GM12878 (cell line): ENCODE results near the gene NOL7. TPM values are rescaled to one million over a fixed set of nuclear protein-coding genes. Genes with fewer than 3 reads are reported as not detected.

Experiments
- ATF3 ChIP-seq: IDR thresholded peaks from 2 replicates; pipeline ENCODE4 v1.6.1; 2011; ENCODE audit warnings: low read depth, mild to moderate bottlenecking, low read length, moderate library complexity, borderline replicate concordance; ENCODE audit errors: extremely low read depth
- CHD4 ChIP-seq: fragments of 200-600 bp; sonication (generic); IDR thresholded peaks from 2 replicates; pipeline ENCODE4 v1.6.1; 2016; ENCODE audit warnings: mild to moderate bottlenecking
- MTA3 ChIP-seq: IDR thresholded peaks from 2 replicates; pipeline ENCODE4 v1.6.1; 2012; ENCODE audit warnings: low read length, inconsistent platforms, borderline replicate concordance
- MYC ChIP-seq: IDR thresholded peaks from 2 replicates; pipeline ENCODE4 v1.6.1; 2011; ENCODE audit warnings: mild to moderate bottlenecking, low read length, moderate library complexity, inconsistent platforms; ENCODE audit not compliant: insufficient read depth, insufficient replicate concordance, insufficient read length, severe bottlenecking
- NR2C2 ChIP-seq: IDR thresholded peaks from 2 replicates; pipeline ENCODE4 v1.6.1; 2011; ENCODE audit warnings: borderline replicate concordance, low read depth; ENCODE audit not compliant: control insufficient read depth, insufficient read length
- RCOR1 ChIP-seq: conservative IDR thresholded peaks from 2 replicates; pipeline ENCODE4 v1.6.1; 2012; ENCODE audit warnings: low read depth, low read length, improper control_type of control experiment
- RELA ChIP-seq: fragments of 450-650 bp; IDR thresholded peaks from 2 replicates; pipeline ENCODE4 v1.8.0; 2014; ENCODE audit warnings: borderline replicate concordance; ENCODE audit not compliant: partially characterized antibody
- RFX5 ChIP-seq: IDR thresholded peaks from 2 replicates; pipeline ENCODE4 v1.6.1; 2011; ENCODE audit warnings: low read depth, low read length, improper control_type of control experiment
- SIX5 ChIP-seq: IDR thresholded peaks from 2 replicates; pipeline ENCODE4 v1.6.1; 2011; ENCODE audit warnings: mild to moderate bottlenecking, low read depth, low read length, moderate library complexity; ENCODE audit not compliant: severe bottlenecking
- SMAD1 ChIP-seq: fragments of 450-650 bp; IDR thresholded peaks from 2 replicates; pipeline ENCODE4 v1.6.1; 2018; ENCODE audit warnings: mild to moderate bottlenecking, low read depth; ENCODE audit not compliant: partially characterized antibody
- SP1 ChIP-seq: IDR thresholded peaks from one replicate; pipeline ENCODE4 v1.6.1; 2011; ENCODE audit warnings: low read depth, low read length
- SPI1 ChIP-seq: IDR thresholded peaks from 2 replicates; pipeline ENCODE4 v1.6.1; 2011; ENCODE audit warnings: low read depth, mild to moderate bottlenecking, low read length, moderate library complexity, borderline replicate concordance; ENCODE audit not compliant: insufficient read depth
- SREBF2 ChIP-seq: IDR thresholded peaks from 2 replicates; pipeline ENCODE4 v1.6.1; 2012; ENCODE audit warnings: mild to moderate bottlenecking, low read length
- SRF ChIP-seq, 2 experiments: IDR thresholded peaks; 2 replicates each; pipeline ENCODE4 v1.6.1; 2011; ENCODE audit warnings: low read depth in 2 of 2, low read length in 2 of 2, mild to moderate bottlenecking in 1 of 2, moderate library complexity in 1 of 2
- SUZ12 ChIP-seq: fragments of 200-600 bp; sonication (generic); IDR thresholded peaks from one replicate; pipeline ENCODE4 v1.6.1; 2018; ENCODE audit warnings: antibody characterized with exemption, mild to moderate bottlenecking; ENCODE audit not compliant: unreplicated experiment
- TAF1 ChIP-seq: IDR thresholded peaks from 2 replicates; pipeline ENCODE4 v1.6.1; 2011; ENCODE audit warnings: mild to moderate bottlenecking, low read depth, low read length, borderline replicate concordance
- ZBTB4 ChIP-seq: fragments of 450-650 bp; formaldehyde crosslinking; IDR thresholded peaks from 2 replicates; pipeline ENCODE4 v1.4.0; 2022; ENCODE audit warnings: mild to moderate bottlenecking, moderate library complexity
- ZNF24 ChIP-seq: fragments of 450-650 bp; IDR thresholded peaks from 2 replicates; pipeline ENCODE4 v1.6.1; 2017; ENCODE audit warnings: antibody characterized with exemption, mild to moderate bottlenecking
- ZNF384 ChIP-seq: IDR thresholded peaks from 2 replicates; pipeline ENCODE4 v1.6.1; 2012; ENCODE audit warnings: low read depth, mild to moderate bottlenecking, low read length, improper control_type of control experiment, borderline replicate concordance
- ZNF622 ChIP-seq: fragments of 450-650 bp; IDR thresholded peaks from 2 replicates; pipeline ENCODE4 v1.6.1; 2017; ENCODE audit warnings: mild to moderate bottlenecking, inconsistent platforms
- polyA plus RNA-seq, 11 experiments: library from polyadenylated mRNA; depleted of rRNA in 4 of 11; unstranded in 6 of 11; stranded (reverse) in 5 of 11; fragments of >200 nt; fragmentation: Nextera tagmentation in 4 of 11; fragmentation: Illumina TruSeq in 1 of 11; extraction: Ambion mirVana in 4 of 11; extraction: Trizol in 1 of 11; gene quantifications; 1 replicate in 1 of 11; 2 replicates in 10 of 11; pipeline versions ENCODE4 v1.2.1 to v1.2.3, GENCODE V29; 2011 to 2016; ENCODE audit warnings: inconsistent platforms in 2 of 11, missing spikeins in 2 of 11, low read depth in 1 of 11
- total RNA-seq, 4 experiments: library from RNA; depleted of rRNA in 3 of 4; stranded (reverse); fragments of >200 nt in 3 of 4; fragmentation: Illumina TruSeq in 1 of 4; extraction: Trizol in 1 of 4; gene quantifications; 2 replicates each; pipeline versions ENCODE4 v1.2.1 to v1.2.3, GENCODE V29; 2013 to 2021
- TF ChIP-seq, protein P1 (sequence below): fragments of 450-650 bp; IDR thresholded peaks from 2 replicates; pipeline ENCODE4 v1.6.1; 2017; ENCODE audit warnings: mild to moderate bottlenecking, low read depth, inconsistent platforms; ENCODE audit not compliant: poor library complexity, severe bottlenecking

The NOL7 gene
- total and polyA plus RNA-seq, 10 of the 15 experiments (the other 5 are each of a cell fraction or from before 2014, with no cell fraction given): 12.2 to 222 (median 86.2) TPM

DNA sequence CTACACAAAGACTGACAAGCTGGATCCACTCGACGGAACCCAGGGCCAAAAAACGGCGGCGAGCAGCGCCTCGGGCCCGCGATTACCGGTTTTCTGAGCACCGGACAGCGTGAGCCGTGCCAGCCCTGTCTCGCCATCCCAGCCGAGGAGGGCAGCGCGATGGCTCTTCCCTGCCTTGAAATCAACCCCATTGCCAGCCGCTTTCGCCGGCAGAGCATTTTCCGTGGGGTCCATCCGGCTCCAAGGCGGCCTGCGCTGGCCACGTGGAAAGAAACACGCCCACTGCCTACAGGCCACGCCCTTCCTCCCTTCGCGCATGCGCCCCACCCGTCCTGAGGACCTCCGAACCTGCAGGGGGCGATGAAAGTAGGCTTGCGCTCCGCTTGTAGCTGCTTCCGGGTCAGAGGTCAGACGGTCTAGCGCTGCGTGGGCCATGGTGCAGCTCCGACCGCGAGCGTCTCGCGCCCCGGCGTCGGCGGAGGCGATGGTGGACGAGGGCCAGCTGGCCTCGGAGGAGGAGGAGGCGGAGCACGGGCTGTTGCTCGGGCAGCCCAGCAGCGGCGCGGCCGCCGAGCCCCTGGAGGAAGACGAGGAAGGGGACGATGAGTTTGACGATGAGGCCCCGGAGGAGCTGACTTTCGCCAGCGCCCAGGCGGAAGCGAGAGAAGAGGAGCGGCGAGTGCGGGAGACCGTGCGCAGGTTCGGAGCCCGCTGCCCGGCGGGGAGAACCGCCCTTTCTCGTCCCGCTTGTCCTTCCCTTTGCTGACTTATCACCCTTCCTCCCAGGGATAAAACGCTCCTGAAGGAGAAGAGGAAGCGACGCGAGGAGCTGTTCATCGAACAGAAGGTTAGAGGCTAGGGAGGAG, at the start of gene NOL7 (continued):
- TF ChIP-seq MTA3 (no peak), SIX5 (peak; percentile 59), CHD4 (no peak), ZNF622 (no peak), SRF (IDR thresholded peaks at IDR 0.05; ENCODE audit: low read depth in 2 of 2, low read length in 2 of 2) (0 out of 4 replicates have a peak, but pooled peaks of 1 of the 2 experiments have one; percentile 15), RFX5 (no peak), MYC (peak; percentile 96), SREBF2 (no peak; the same call in 1 of the 2 replicates), SPI1 (no peak), ZNF384 (no peak), ZNF24 (peak; percentile 58; the same call in 1 of the 2 replicates), SMAD1 (no peak), ZBTB4 (CRISPR knock-in tag) (no peak), ATF3 (peak; percentile 55; the same call in 1 of the 2 replicates), RELA (peak; percentile 63), SUZ12 (no peak), NR2C2 (peak; percentile 99), RCOR1 (peak; percentile 67; the same call in 1 of the 2 replicates), TAF1 (peak; percentile 98), SP1 (peak; percentile 73)
- TF ChIP-seq, protein P1, sequence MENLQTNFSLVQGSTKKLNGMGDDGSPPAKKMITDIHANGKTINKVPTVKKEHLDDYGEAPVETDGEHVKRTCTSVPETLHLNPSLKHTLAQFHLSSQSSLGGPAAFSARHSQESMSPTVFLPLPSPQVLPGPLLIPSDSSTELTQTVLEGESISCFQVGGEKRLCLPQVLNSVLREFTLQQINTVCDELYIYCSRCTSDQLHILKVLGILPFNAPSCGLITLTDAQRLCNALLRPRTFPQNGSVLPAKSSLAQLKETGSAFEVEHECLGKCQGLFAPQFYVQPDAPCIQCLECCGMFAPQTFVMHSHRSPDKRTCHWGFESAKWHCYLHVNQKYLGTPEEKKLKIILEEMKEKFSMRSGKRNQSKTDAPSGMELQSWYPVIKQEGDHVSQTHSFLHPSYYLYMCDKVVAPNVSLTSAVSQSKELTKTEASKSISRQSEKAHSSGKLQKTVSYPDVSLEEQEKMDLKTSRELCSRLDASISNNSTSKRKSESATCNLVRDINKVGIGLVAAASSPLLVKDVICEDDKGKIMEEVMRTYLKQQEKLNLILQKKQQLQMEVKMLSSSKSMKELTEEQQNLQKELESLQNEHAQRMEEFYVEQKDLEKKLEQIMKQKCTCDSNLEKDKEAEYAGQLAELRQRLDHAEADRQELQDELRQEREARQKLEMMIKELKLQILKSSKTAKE: peak; percentile 68
